Measurements from ENCODE around the gene NT5C2.

Gene NT5C2

GRCh38 chr10:103047381-103047780, 145.7 kb downstream of the NT5C2 start:
- DNase-seq, result no peak
- H3K27me3 ChIP-seq, result no peaks in the 10 kb centered on the region
- H3K4me1 ChIP-seq, result no peaks in the 10 kb centered on the region
- no peaks in the 10 kb centered on the region for H3K9me3 ChIP-seq
- no peak for TF ChIP-seq CTCF (IDR thresholded peaks at IDR 0.05; ENCODE audit: low read depth, low read length)
- H3K4me3 ChIP-seq (ENCODE audit: low read depth, low read length), result no peak overlapping the region
- H3K36me3 ChIP-seq, result no peaks in the 10 kb centered on the region

- Histone ChIP-seq H3K9me3 (no peaks in the 10 kb centered on the region), H3K4me3 (ENCODE audit: low read depth, low read length) (no peak overlapping the region), H3K27me3 (no peaks in the 10 kb centered on the region), H3K4me1 (no peaks in the 10 kb centered on the region), H3K36me3 (no peaks in the 10 kb centered on the region)
- no peak for DNase-seq
- no peak for TF ChIP-seq CTCF (IDR thresholded peaks at IDR 0.05; ENCODE audit: low read depth, low read length)
Measured at GRCh38 chr10:103045961-103046360, 147.1 kb downstream of the NT5C2 start.

GRCh38 chr10:103044942-103045489, 148.1 kb downstream of the NT5C2 start:
- Histone ChIP-seq H3K4me3 (ENCODE audit: low read depth, low read length) (no peak overlapping the region), H3K9me3 (no peaks in the 10 kb centered on the region), H3K27me3 (no peaks in the 10 kb centered on the region), H3K4me1 (no peaks in the 10 kb centered on the region), H3K36me3 (no peaks in the 10 kb centered on the region)
- no peak for TF ChIP-seq CTCF (IDR thresholded peaks at IDR 0.05; ENCODE audit: low read depth, low read length)
- DNase-seq, result no peak

- TF ChIP-seq CTCF (IDR thresholded peaks at IDR 0.05; ENCODE audit: low read depth, low read length), result peak; percentile 28; the same call in 1 of the 2 replicates
- DNase-seq, result no peak
Measured at GRCh38 chr10:103042908-103043307, 150.2 kb downstream of the NT5C2 start.

GRCh38 chr10:103042129-103042528, 150.9 kb downstream of the NT5C2 start:
- Histone ChIP-seq H3K27me3 (no peaks in the 10 kb centered on the region), H3K36me3 (no peaks in the 10 kb centered on the region), H3K9me3 (no peaks in the 10 kb centered on the region), H3K4me3 (ENCODE audit: low read depth, low read length) (no peak overlapping the region), H3K4me1 (no peaks in the 10 kb centered on the region)
- DNase-seq, result no peak
- TF ChIP-seq CTCF (IDR thresholded peaks at IDR 0.05; ENCODE audit: low read depth, low read length), result no peak

More at GRCh38 chr10:103042908-103043307, 150.2 kb downstream of the NT5C2 start:
- no peaks in the 10 kb centered on the region for H3K36me3 ChIP-seq
- H3K27me3 ChIP-seq, result no peaks in the 10 kb centered on the region
- H3K9me3 ChIP-seq, result no peaks in the 10 kb centered on the region
- H3K4me1 ChIP-seq, result no peaks in the 10 kb centered on the region
- no peak overlapping the region for H3K4me3 ChIP-seq (ENCODE audit: low read depth, low read length)

- no peaks in the 10 kb centered on the region for H3K27me3 ChIP-seq
- H3K4me3 ChIP-seq (ENCODE audit: low read depth, low read length), result no peak overlapping the region
- H3K9me3 ChIP-seq, result no peaks in the 10 kb centered on the region
- TF ChIP-seq CTCF (IDR thresholded peaks at IDR 0.05; ENCODE audit: low read depth, low read length), result no peak
- no peak for DNase-seq
- H3K4me1 ChIP-seq, result no peaks in the 10 kb centered on the region
- H3K36me3 ChIP-seq, result no peaks in the 10 kb centered on the region
Measured at GRCh38 chr10:103041391-103041790, 151.7 kb downstream of the NT5C2 start.

All from BE2C (cell line).